Measurements from ENCODE around the gene XKR7. TPM values are rescaled to one million over a fixed set of nuclear protein-coding genes. Genes with fewer than 3 reads are reported as not detected.

Gene XKR7
- total and polyA plus RNA-seq, 10 of the 15 experiments (the other 5 are each of a cell fraction or from before 2014, with no cell fraction given) = not detected

- Histone ChIP-seq H3K27ac (ENCODE audit: control insufficient read depth, insufficient read depth) (no peak overlapping the region), H3K79me2 (ENCODE audit: control insufficient read depth, insufficient read depth, low read length) (no peaks in the 10 kb centered on the region), H2AFZ (ENCODE audit: control insufficient read depth, low read depth, low read length) (no peak overlapping the region), H3K4me2 (ENCODE audit: control insufficient read depth, insufficient read depth) (no peak overlapping the region), H3K9ac (ENCODE audit: control insufficient read depth, insufficient read depth, low read length) (no peak overlapping the region), H3K27me3 (replicated peaks in 1 of 2; ENCODE audit: control insufficient read depth in 2 of 2, insufficient read depth in 2 of 2, low read length in 1 of 2) (no peaks in the 10 kb centered on the region; a peak in 1 of 4 replicates), H3K4me3 (no peak overlapping the region), H3K36me3 (ENCODE audit: control insufficient read depth in 2 of 2, insufficient read depth in 2 of 2, low read length in 1 of 2) (no peaks in the 10 kb centered on the region), H4K20me1 (ENCODE audit: control insufficient read depth, insufficient read depth) (no peaks in the 10 kb centered on the region), H3K4me1 (ENCODE audit: control insufficient read depth, insufficient read depth, low read length) (peaks cover 31% of the 10 kb centered on the region), H3K9me3 (replicated peaks; ENCODE audit: control insufficient read depth, insufficient read depth, low read length) (peaks cover 5% of the 10 kb centered on the region; the same call in 2 of the 3 replicates)
- intact Hi-C loops (cut with micrococcal nuclease; ENCODE audit: unreplicated experiment) = no loop called here
- BruUV-seq (replicated peaks) = no TSS peak
- DNase-seq (ENCODE audit: low read depth, low spot score) (no peak), ATAC-seq (no peak), FAIRE-seq (no peak)
- no peak for TF ChIP-seq CHD4 (IDR thresholded peaks at IDR 0.05)
- TF ChIP-seq GATAD2B (conservative IDR thresholded peaks at IDR 0.05; ENCODE audit: low read depth) = no peak
- peak; percentile 94 for TF ChIP-seq ZNF24 (IDR thresholded peaks at IDR 0.05)
- ChIA-PET POLR2A (interaction anchor here (0.6 to 3.2 kb wide), 11 partner anchors 16 to 361 kb away, joined by 3 to 30 read pairs (median 4); partner anchors contain the start of genes HCK and TM9SF4), SMC1A (ENCODE audit: uncharacterized antibody, unreplicated experiment) (interaction anchor here (0.8 to 10.2 kb wide), 16 partner anchors 9 to 403 kb away, joined by 3 to 344 read pairs (median 10); partner anchors contain the start of genes HCK and TM9SF4), CTCF (interaction anchor here (1.1 to 9.5 kb wide), 23 partner anchors 10 to 742 kb away, joined by 3 to 298 read pairs (median 12); partner anchors contain the start of genes HCK, PDRG1 and TM9SF4), RAD21 (ENCODE audit: unreplicated experiment) (interaction anchor here (1.0 to 10.3 kb wide), 9 partner anchors 10 to 617 kb away, joined by 4 to 220 read pairs (median 9); partner anchors contain the start of gene HCK)
- in situ Hi-C loops (cut with MboI) = no loop called here
- WGBS (ENCODE audit: insufficient coverage, insufficient replicate concordance, low lambda C conversion rate, missing lambda C conversion rate) = 46% methylated on average over 4 of the region's 4 CpGs
Measured at GRCh38 chr20:32036252-32036651, 68.3 kb downstream of the XKR7 start.

- no peak overlapping the region for H3K4me3 ChIP-seq
- peaks cover 27% of the 10 kb centered on the region for H3K4me1 ChIP-seq (ENCODE audit: control insufficient read depth, insufficient read depth, low read length)
- no peak overlapping the region for H3K27ac ChIP-seq (ENCODE audit: control insufficient read depth, insufficient read depth)
- FAIRE-seq (no peak), DNase-seq (ENCODE audit: low read depth, low spot score) (no peak), ATAC-seq (no peak)
- ChIA-PET CTCF (interaction anchor here (0.6 to 9.5 kb wide), 12 partner anchors 11 to 873 kb away, joined by 3 to 298 read pairs (median 13); partner anchors contain the start of genes HCK, PDRG1 and TM9SF4), RAD21 (ENCODE audit: unreplicated experiment) (interaction anchor here (1.2 to 10.3 kb wide), 5 partner anchors 23 to 169 kb away, joined by 3 to 220 read pairs (median 7); partner anchors contain the start of gene HCK), SMC1A (ENCODE audit: uncharacterized antibody, unreplicated experiment) (interaction anchor here (2.0 to 10.2 kb wide), 8 partner anchors 8 to 214 kb away, joined by 4 to 344 read pairs (median 22); partner anchors contain the start of gene TM9SF4), POLR2A (interaction anchor here (1.4 to 3.2 kb wide), 3 partner anchors 18 to 114 kb away, joined by 4 to 30 read pairs (median 4); no protein-coding TSS in a partner anchor)
- 49% methylated on average over 9 of the region's 10 CpGs for WGBS (ENCODE audit: insufficient coverage, insufficient replicate concordance, low lambda C conversion rate, missing lambda C conversion rate)
- H3K9me3 ChIP-seq (replicated peaks; ENCODE audit: control insufficient read depth, insufficient read depth, low read length) = peaks cover 5% of the 10 kb centered on the region; the same call in 2 of the 3 replicates
- no peak overlapping the region for H3K4me2 ChIP-seq (ENCODE audit: control insufficient read depth, insufficient read depth)
- BruUV-seq (replicated peaks) = no TSS peak
- H3K79me2 ChIP-seq (ENCODE audit: control insufficient read depth, insufficient read depth, low read length) = no peaks in the 10 kb centered on the region
- no peak overlapping the region for H2AFZ ChIP-seq (ENCODE audit: control insufficient read depth, low read depth, low read length)
- no peak overlapping the region for H3K9ac ChIP-seq (ENCODE audit: control insufficient read depth, insufficient read depth, low read length)
- no peaks in the 10 kb centered on the region for H4K20me1 ChIP-seq (ENCODE audit: control insufficient read depth, insufficient read depth)
- intact Hi-C loops (cut with micrococcal nuclease; ENCODE audit: unreplicated experiment) (no loop called here), in situ Hi-C loops (cut with MboI) (no loop called here)
- no peaks in the 10 kb centered on the region for H3K36me3 ChIP-seq (ENCODE audit: control insufficient read depth in 2 of 2, insufficient read depth in 2 of 2, low read length in 1 of 2)
- no peaks in the 10 kb centered on the region; a peak in 1 of 4 replicates for H3K27me3 ChIP-seq (replicated peaks in 1 of 2; ENCODE audit: control insufficient read depth in 2 of 2, insufficient read depth in 2 of 2, low read length in 1 of 2)
- no peak for TF ChIP-seq LARP7 (IDR thresholded peaks at IDR 0.05)
- TF ChIP-seq, protein P1, sequence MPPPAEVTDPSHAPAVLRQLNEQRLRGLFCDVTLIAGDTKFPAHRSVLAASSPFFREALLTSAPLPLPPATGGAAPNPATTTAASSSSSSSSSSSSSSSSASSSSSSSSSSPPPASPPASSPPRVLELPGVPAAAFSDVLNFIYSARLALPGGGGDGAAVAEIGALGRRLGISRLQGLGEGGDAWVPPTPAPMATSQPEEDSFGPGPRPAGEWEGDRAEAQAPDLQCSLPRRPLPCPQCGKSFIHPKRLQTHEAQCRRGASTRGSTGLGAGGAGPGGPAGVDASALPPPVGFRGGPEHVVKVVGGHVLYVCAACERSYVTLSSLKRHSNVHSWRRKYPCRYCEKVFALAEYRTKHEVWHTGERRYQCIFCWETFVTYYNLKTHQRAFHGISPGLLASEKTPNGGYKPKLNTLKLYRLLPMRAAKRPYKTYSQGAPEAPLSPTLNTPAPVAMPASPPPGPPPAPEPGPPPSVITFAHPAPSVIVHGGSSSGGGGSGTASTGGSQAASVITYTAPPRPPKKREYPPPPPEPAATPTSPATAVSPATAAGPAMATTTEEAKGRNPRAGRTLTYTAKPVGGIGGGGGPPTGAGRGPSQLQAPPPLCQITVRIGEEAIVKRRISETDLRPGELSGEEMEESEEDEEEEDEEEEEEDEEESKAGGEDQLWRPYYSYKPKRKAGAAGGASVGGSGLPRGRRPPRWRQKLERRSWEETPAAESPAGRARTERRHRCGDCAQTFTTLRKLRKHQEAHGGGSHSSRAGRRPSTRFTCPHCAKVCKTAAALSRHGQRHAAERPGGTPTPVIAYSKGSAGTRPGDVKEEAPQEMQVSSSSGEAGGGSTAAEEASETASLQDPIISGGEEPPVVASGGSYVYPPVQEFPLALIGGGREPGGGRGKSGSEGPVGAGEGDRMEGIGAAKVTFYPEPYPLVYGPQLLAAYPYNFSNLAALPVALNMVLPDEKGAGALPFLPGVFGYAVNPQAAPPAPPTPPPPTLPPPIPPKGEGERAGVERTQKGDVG (CRISPR knock-in tag; IDR thresholded peaks at IDR 0.05) = no peak
- no peak for TF ChIP-seq BCLAF1 (IDR thresholded peaks at IDR 0.05)
- no peak for TF ChIP-seq JUNB (IDR thresholded peaks at IDR 0.05)
- TF ChIP-seq NR2F1 (conservative IDR thresholded peaks at IDR 0.05) = no peak
Measured at GRCh38 chr20:32036716-32037485, 69.0 kb downstream of the XKR7 start.

Measured in GM12878 (cell line).